NK-92 treated with Interleukin-12 subunit alpha and Interleukin-12 subunit beta, amount 100 ng/mL, for 24 hours (cell line): Measurements from ENCODE around the gene GLI3.

Source experiments
- DNase-seq: peaks from one replicate; lab custom pipeline; 2025; lab: John Stamatoyannopoulos, UW

The GLI3 gene

GRCh38 chr7:41925946-41926345, 311.1 kb downstream of the GLI3 start:
- no peak for DNase-seq

GRCh38 chr7:41924796-41925195, 312.2 kb downstream of the GLI3 start:
- no peak for DNase-seq

GRCh38 chr7:41922373-41922772, 314.6 kb downstream of the GLI3 start:
- no peak for DNase-seq

- DNase-seq: no peak
Measured at GRCh38 chr7:41921453-41921981, 315.5 kb downstream of the GLI3 start.

- DNase-seq: no peak
Measured at GRCh38 chr7:41918597-41918996, 318.4 kb downstream of the GLI3 start.

- DNase-seq: no peak
Measured at GRCh38 chr7:41916450-41916927, 320.5 kb downstream of the GLI3 start.

DNA sequence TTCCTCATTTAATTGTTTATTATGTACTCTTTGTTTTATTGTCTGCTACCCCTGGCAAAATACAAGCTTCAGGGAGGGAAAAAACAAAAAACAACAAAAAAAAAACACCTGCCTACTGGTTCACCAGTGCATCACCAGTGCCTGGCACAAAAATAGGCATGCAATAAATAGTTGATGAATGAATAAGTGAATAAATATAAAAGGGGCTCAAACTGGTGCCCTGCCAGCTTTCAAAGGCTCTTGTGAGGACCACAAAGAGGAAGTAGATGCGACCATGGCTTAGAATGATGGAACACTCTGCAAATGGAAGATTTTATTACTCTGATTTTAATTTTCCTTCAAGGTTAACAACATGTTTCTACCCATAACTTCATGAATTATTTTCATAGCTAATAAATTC, 321.1 kb downstream of the GLI3 start:
- DNase-seq: no peak

- DNase-seq: no peak
Measured at GRCh38 chr7:41912851-41913567, 324.0 kb downstream of the GLI3 start.

DNA sequence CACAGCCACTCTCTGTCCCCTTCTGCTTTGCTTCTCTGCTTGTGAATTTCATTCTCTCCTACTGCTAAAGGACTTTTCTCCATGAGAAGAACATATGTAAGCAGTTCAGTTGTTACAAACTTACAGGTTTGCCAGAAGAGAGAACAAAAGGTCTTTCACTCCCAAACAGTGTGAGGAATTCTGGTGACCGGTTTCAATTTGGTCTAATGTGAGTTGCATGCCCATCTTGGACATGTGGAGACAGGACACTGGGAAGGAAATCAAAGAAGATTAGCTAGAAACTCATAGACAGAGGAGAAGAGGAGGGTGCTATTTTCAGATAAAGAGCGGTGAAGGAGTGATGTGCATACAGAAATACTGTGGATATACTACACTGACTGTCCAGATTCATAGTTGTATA, 324.6 kb downstream of the GLI3 start:
- DNase-seq: no peak

DNA sequence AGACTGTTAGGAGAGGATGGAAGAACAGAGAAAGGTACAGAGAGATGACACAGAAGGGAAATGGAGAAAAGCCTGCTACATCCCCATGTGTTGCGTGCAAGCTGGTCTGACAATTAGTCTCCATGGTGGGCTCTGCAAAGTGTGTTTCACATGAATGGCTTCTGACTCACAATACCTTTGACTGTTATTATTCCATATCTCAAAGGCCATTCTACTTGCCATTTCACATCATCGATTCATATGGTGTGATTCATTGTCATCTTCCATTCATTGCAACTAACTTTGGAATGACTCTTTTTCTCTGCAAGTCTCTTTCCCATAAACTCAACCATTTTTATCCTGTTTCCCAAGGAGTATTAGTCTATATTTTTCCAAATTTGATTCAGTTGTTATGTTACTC, 325.2 kb downstream of the GLI3 start:
- no peak for DNase-seq
